HG02981 (cell line): ENCODE data around the gene NRP1.

Experiments
- ATAC-seq: cut with Tn5 transposase; IDR thresholded peaks from one replicate; pipeline ENCODE4 v1.9.1; 2021; ENCODE audit warnings: mild to moderate bottlenecking, moderate library complexity; ENCODE audit not compliant: unreplicated experiment

The NRP1 gene

DNA sequence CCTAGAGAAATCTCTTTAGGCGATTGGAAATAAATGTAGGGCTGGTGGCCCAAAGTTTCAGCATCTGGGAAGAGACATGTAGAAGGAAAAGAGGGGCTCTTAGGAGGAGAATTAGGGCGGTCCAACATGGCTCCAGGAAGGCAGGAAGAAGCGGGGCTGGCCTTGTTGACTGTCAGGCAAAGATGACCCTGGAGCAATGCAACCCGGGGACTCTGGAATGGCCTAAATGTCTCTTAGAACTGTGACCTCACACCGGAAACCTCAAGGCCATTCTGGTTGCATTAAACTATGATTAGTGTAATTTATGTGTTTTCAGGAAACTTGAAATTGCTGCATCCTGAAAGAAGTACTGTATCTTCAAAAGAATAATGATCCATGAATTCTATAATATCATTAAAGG lies 66.8 kb downstream of the NRP1 start:
- no peak for ATAC-seq

DNA sequence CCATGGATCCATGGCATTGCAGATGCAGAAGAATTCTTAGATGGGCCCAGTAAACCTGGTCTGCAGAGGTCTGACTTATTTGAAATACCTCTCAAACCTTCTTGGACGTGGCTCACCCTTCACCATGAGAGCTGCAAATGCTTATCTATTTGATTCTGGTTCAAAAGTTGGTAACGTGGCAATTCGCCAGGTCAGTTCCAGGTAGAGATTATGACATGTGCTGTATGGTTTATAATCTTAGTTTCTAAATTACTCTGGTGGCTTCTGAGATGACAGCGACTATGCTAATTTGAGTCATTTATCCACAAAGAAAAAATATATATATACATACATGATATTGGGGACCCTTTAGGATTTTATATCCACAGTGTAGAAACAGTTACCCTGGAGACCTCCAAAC lies 68.8 kb downstream of the NRP1 start:
- peak; percentile 49 for ATAC-seq

DNA sequence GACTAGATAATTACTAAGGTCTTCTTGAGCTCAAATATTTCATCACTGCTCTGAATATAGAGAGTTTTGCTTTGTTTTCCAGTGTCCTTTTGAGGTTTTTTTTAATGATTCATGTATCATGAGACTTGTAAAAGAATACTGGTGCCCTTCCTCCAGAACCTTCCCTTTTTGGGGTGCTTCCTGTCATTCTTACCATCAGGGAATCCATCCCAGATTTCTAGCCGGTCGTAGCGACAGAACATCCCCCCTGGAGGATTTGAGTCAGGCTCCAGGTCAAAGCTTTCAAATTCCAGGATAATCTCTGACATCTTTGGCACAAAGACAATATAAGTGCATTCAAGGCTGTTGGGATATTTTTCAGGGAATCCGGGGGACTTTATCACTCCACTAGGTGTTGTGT lies 71.0 kb downstream of the NRP1 start:
- no peak for ATAC-seq

DNA sequence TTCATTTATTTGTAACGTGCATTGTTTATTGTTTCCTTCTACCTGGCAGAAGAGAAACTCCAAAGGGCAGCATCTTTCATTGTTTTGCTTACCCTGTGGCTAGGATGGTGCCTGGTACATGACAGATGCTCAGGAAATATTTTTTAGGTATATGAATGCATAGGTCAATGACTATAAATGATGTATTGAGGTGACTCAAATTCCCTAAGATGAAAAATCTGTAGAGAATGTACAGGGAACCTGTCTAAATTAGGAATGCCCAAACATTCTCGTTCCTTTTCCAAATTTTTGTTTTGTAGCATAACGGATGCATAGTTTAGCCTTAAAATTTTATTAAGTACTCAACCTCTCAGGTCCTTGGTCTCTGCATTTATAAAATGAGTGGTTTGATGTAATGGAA lies 71.6 kb downstream of the NRP1 start:
- ATAC-seq, result no peak

DNA sequence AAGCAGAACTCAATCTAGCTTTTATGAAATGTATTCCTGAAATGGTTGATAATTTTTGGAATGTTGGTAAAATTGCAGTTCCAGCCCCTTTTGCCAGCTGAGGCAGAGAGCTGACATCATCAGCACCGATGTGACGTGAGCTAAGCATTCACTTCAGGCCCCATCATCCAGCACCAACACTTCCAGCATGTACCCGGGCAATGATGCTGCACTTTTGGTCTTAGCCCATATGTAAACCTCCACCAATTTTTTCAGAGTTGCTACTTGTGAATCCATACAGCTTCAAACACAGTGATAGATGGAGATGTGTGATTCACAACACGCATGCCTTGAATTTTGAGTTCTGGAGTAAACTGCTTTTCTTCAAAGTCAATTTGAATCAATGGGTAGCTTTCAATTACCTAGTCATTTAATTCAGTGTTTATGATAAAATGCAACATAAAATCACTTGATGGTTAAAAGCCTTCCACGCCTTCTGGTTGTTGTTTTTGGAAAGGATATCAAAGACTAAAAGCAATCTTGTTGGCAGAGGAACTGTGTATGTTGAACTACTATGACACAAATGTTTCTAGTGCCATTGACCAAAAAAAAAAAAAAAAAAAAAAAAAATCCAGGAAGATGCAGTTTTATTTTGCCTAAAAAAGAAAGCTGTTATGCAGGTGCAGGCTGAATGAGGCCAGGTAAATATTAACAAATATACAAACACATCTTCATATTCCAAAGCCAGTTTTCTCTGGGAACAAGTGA lies 73.9 kb downstream of the NRP1 start:
- no peak for ATAC-seq

DNA sequence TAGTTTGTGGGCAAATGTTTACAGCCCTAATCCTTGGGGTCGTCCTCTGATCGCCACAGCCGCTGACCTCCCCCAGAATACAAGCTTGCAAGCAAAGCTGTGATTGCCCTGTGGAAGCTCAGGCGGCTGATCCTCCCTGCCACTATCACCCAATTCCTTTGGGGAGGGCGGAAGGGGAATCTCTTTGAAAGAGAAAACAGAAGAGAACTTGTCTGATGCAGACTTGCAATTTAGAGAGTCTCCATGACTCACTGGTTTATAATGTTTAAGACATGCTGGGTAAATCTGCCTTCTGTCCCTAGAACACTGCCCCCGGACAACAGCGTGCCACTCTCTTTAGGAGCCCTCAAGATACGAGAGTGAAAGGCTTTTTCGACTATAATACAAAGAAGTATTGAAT lies 75.5 kb downstream of the NRP1 start:
- ATAC-seq, result no peak

DNA sequence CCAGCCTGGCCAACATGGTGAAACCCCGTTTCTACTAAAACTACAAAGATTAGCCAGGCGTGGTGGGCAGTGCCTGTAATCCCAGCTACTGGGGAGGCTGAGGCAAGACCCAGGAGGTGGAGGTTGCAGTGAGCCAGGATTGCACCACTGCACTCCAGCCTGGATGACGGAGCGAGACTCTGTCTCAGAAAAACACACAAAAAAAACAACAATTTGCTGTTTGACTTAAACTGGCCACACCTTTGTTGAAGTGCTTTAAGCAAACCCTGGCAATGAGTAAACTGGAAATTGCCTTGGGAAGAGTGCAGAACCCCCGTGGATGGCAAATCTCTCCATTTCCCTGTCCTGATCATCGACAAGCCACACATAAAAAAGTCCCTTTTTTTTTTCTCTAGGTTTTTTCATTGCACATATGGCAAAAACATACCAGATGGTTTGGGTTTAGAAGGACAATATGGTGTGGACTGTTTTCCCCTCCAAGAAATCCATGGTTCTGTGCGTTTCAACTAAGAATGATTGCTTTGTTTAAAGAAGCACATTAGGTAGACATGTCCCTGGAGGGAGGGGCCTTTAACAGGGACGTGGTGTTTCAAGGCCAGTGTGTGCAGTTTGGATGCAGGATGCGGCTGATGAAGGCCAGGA lies 76.9 kb downstream of the NRP1 start:
- ATAC-seq, result no peak

DNA sequence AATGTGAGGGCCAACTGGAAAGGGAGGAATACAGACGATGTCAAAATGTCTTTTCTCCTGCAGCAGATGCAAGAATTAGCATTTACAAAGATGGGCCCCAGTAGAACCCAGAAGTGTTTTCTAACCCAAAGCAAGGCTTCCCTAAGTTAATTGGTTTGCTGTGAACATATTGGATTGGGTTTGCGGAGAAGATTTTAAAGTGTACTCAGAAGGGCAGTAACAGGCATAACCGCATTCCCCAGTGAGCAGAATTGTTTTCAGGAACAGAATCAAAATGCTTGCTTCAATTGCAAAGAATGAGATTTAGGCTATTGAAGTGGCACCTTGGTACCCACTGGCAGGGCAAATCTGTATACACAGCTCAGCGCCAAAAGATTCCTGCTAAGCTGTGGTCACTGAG lies 78.0 kb downstream of the NRP1 start:
- ATAC-seq, result no peak

DNA sequence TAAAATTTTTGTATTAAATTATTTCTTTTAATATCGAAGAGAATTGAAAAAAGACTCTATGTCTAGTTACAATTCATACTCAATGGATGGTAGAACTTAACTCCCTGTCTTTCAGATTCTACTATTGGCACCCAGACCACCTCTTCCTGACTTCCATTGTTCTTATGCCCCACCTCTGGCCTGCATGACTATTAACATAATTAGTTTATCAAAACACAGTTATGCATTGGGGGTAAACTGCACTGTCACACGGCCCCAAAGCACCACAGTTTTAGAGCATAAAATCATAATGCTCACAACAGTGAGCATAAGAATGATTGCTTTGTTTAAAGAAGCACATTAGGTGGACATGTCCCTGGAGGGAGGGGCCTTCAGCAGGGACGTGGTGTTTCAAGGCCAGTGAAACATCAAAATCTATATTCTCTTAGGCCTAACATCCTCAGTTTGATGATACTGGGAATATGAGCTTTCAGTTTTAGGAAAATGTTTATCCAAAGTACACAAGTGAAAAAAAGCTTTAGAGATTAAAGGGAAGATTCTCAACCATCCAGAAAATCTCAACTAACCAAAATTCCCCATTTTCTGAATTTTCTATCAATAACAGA lies 79.8 kb downstream of the NRP1 start:
- no peak for ATAC-seq

DNA sequence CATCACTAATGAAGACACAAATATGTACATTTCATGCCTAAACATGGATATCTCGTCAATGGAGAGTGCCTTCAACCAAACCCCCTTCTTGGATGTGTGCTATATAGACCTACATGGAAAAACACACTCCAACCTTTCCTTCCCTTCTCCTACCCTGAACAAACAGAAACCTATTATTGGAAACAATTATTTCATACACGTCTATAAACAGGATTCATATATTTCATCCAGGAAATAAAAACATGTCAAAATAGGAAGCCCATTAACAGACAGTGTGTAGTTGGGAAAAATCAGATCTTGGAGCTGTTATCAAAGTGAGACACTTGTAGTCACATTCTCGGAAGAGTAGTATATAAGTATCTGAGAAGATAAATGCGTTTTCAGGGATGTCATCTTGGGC lies 81.1 kb downstream of the NRP1 start:
- ATAC-seq, result no peak

DNA sequence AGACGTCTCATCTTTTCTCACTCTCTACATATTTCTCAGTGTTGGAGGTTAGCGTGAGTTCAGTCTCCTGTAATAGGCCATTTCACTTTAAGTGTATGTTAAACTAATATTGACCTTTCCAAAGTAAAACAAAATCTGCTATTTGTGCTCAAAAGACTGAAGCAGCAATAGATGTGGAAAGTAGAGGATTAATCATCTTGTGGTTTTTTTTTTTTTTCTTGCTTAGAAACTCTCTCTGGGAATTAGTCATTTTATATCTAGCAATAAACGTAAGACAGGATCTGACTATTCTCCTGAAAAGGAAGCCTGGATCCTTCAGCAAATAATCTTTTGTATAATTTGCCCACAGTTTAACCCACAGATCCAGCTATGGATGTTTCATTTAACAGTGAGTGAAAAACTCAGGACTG lies 81.7 kb downstream of the NRP1 start:
- no peak for ATAC-seq

DNA sequence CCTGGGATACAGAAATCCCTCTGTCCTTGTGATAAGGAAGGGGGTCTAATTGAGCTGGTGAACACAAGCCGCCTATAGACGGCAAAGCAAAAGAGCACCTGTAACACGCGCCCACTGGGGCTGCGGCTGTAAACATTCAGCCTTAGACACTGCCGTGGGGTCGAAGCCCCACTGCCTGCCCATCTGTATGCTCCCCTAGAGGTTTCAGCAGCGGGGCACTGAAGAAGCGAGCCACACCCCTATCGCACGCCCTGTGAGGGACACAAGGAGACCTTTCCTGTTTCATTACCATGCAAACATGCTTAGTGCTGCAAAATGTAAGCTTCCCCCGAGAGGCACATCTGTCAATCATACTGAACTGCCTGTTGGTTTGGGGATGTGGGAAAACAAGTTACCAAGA lies 82.1 kb downstream of the NRP1 start:
- no peak for ATAC-seq

DNA sequence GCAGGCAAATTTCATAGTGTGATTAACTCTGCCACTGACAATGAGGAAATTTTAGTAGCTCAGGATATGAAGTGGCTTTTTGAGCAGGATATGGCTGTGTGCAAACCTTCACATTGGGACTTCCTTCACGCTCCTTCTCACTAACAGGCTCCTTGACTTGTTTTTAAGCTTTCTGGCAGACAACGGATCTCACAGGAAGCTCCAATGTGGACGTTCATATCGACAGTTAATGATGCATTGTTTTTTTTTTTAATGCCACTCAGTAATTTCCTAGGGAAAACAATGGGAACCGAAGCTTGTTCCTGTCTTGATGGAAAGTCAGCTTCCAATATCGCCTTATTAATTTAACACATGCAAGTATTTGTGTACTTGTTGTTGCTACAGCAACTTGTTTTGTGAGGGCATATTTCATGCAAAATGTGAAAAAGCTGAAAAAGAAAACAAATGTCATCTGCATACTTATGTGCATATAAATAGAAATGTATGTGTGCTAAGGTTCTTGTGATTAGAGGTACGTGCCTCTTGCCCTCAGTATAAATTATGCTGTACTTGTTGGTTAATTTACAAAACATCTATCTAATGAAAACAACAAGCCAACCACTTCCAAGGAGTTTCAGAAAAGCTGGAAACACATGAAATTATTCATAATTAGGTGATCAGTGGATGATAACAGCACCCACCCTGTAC lies 84.7 kb downstream of the NRP1 start:
- no peak for ATAC-seq

DNA sequence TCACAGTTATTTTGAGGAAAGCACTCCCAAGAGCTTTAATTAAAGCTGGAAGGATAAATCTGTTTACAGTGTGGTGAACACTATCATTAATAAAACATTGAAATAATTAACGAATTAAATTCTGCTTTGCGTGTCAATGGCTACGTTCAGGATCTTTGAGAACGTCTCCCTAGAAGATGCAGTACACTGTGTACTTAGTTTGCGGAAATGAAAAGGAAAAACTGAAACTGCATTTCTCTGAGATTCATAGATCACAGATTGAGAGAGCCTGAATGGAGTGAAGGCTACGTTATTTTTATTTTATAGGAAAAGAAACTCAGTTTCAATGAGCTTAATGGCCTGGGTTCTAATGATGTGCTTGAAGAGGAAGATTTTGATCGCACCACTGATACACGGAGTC lies 85.3 kb downstream of the NRP1 start:
- ATAC-seq, result no peak

DNA sequence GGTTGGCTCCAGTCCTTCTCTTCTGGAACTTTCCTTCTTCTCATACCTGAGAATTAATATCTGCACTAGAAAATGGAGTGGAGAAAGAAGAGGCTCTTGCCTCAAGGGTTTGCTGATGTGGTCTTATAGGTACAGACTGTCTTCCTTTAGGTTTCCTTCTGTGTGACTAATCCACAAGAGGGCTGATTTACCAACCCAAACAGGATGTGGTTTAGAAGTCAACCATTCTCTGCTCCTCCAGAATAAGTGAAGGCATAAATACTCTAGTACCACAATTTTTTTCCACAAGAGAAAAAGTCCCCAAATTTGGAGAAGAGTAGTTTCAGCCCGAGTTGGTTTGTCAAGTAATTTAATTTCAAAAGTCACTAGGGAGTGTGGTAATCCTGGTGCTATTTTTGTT lies 85.8 kb downstream of the NRP1 start:
- peak; percentile 73 for ATAC-seq

DNA sequence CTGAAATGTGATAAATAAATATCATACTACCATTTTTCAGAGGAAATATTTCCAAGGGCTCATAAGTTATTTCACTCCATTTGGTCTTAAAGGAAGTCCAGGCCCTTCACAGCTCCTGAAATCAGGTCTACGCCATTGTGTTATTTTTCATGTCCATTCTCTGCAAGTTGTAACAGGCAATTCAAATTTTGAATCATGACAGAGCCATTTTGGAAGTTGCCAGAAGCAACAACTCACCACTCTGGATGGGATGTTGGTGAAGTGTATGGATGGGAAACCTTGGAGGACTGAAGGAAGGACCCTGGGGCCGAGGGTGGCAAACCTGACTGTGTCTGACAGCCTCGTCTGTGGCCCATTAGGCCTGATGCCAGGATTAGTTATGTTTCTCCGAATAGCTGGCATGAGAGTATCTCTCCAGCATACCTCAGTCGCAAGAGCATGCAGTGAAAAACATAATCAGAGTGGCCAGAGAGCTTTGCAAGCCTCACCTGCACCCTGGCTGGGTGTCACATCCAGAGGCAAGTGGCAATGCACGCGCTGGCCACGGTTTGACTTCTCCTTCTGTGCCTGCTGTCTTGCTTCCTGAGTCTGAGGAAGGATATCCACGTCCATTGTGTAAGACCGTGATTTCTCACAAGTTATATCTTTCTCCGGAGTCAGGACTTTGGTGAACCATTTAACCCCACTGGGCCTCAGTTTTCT lies 87.1 kb downstream of the NRP1 start:
- no peak for ATAC-seq

DNA sequence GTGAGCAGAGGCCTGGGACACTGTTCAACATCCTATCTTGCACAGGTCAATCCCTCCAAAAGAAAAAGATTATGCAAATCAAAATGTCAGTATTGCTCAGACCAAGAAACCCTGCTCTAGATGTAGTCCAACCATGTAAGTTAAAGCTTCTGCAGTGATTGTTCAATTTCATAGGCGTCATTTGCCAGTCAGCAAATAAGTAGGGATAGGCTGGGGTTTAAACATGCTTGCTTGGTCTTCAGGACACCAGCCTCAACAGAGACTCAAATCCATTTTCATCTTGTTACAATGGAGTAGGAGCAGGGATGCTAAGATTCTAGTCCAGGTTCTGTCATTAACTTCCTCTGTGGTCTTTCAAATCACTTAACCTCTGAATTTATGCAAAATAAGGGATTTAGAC lies 89.1 kb downstream of the NRP1 start:
- no peak for ATAC-seq

DNA sequence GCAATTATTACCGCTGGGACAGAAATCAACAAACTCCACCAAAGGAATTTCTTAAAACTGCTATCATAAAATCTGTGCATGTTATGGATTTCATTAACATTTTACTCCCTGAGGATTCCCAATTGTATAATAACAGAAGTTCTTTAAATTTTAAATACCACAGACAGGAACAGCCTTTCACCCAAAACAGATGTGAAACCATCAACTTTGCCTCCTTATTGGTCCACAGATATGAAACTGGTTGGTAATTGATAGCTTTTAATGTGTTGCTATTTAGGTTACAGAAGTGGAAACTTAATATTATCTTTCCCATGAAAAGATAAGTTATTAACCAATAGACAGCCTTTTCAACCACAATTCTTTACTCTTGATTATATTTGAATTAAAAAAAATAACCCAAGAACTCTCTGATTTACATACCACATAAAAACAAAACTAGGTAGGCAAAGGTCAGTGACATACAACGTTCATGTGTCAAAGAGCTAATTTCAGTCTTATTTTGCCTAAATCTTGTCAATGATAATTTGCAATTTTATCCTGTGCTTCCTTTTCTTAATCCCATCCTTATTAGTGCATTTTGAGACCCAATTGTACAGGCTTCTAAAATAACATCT lies 90.0 kb downstream of the NRP1 start:
- ATAC-seq, result no peak

DNA sequence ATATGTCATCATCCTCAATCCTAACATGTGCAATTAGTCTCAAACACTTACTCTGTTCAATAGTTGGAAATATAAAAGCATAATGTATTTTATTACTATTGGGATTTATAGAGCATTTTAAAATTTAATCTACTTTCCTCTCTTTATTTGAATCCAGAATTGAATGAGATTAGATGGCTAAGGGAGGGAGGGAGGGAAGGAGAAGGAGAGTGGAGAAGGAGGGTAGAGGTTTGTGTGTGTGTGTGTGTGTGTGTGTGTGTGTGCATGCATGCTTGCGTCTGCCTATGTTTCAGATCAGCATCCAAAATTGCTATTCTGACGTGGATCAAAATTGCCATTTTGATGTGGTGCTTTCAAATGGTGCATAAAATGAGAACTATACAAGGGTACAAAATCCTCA lies 90.8 kb downstream of the NRP1 start:
- no peak for ATAC-seq

DNA sequence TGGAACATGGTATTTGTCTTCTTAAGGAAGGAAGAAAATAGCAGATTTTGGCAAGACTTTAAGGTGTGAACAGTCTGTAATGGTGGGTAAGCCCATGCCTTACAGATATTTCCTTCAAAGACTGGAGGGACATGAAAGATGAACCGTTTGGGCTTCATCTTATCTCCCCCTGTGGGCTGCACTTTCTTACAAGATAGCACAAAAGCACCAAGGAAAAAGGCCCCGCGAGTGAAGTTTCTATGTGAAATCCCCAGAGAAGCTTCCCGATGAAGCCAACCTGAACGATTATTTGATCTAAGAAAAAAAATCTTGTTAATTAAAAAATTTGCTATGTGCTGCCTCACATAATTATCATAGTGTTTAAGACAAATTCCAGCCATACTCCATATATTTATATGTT lies 91.5 kb downstream of the NRP1 start:
- ATAC-seq, result no peak

DNA sequence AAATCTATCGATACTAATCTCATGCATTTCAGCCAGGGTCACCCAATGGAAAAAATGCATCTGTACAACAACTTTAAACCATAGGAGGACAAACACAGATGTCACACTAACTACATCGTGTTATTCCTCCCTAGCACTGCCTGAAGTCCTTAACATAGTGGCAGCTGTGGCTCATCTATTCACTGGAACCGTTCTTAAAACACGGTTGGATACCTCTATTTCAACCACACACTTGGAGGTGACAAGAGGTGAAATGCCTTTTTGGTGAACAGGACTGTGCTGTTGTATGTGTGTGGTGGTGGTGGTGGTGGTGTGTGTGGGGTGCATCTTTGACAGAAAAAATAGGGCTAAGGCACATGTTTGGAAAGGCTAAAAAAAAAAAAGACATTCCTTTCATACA lies 93.1 kb downstream of the NRP1 start:
- ATAC-seq, result no peak
